ENCODE measurements around the gene ADAMTS6. TPM values are rescaled to one million over a fixed set of nuclear protein-coding genes. Genes with fewer than 3 reads are reported as not detected.

The ADAMTS6 gene
- polyA plus RNA-seq, 3 donors, result 0.01 TPM; not detected in 2

GRCh38 chr5:65338606-65339151 is 143.0 kb downstream of the ADAMTS6 start:
- Histone ChIP-seq H3K36me3 (replicated peaks in 1 of 2; ENCODE audit: control insufficient read depth in 1 of 2, insufficient read depth in 2 of 2, low read length in 2 of 2) (no peaks in the 10 kb centered on the region), H4K20me1 (ENCODE audit: insufficient read depth, low read length) (no peaks in the 10 kb centered on the region), H3K9ac (ENCODE audit: insufficient read depth, low read length, poor library complexity, severe bottlenecking) (no peak overlapping the region), H3K4me3 (replicated peaks in 1 of 3; ENCODE audit: low read depth in 2 of 3, low read length in 3 of 3) (no peak overlapping the region), H3K9me3 (replicated peaks in 1 of 2; ENCODE audit: control insufficient read depth in 1 of 2, insufficient read depth in 1 of 2, low read length in 2 of 2) (peaks cover 12 to 14% of the 10 kb centered on the region in 2 donors), H3K79me2 (ENCODE audit: insufficient read depth, low read length) (no peaks in the 10 kb centered on the region), H2AFZ (ENCODE audit: insufficient read depth, low read depth, low read length, poor library complexity, severe bottlenecking) (no peak overlapping the region), H3K27ac (ENCODE audit: low read depth in 1 of 2, low read length in 2 of 2) (no peak overlapping the region), H3K27me3 (ENCODE audit: control insufficient read depth in 2 of 2, insufficient read depth in 2 of 2, low read length in 2 of 2) (no peaks in the 10 kb centered on the region), H3K4me2 (replicated peaks; ENCODE audit: extremely low read depth, low read length, poor library complexity, severe bottlenecking) (no peak overlapping the region), H3K4me1 (ENCODE audit: control insufficient read depth in 1 of 2, insufficient read depth in 2 of 2, low read length in 2 of 2) (no peaks in the 10 kb centered on the region)
- intact Hi-C loops (cut with micrococcal nuclease), result no loop called here
- Mint-ChIP-seq H3K9me3 (peaks cover 8 to 33% (median 26%) of the 10 kb centered on the region in 7 donors), H3K27me3 (ENCODE audit: low read depth in 3 of 3) (peaks cover 0 to 2% (median 1%) of the 10 kb centered on the region in 3 donors), H3K4me3 (no peak overlapping the region), H3K36me3 (no peaks in the 10 kb centered on the region), H3K27ac (no peak overlapping the region), H3K4me1 (no peaks in the 10 kb centered on the region)
- 97% methylated on average over 3 of the region's 3 CpGs for WGBS (ENCODE audit: insufficient coverage)
- peak in 1 of 3 donors; percentile 1 for DNase-seq
- no peak for TF ChIP-seq CTCF (IDR thresholded peaks at IDR 0.05)

- no peak for DNase-seq
- Mint-ChIP-seq H3K36me3 (no peaks in the 10 kb centered on the region), H3K4me3 (no peak overlapping the region), H3K4me1 (no peaks in the 10 kb centered on the region), H3K27me3 (ENCODE audit: low read depth in 3 of 3) (peaks cover 0 to 1% (median 0%) of the 10 kb centered on the region in 3 donors), H3K27ac (no peak overlapping the region), H3K9me3 (peaks cover 0 to 7% (median 4%) of the 10 kb centered on the region in 7 donors)
- WGBS (ENCODE audit: insufficient coverage), result 85% methylated on average over 3 of the region's 4 CpGs
- Histone ChIP-seq H3K9ac (ENCODE audit: insufficient read depth, low read length, poor library complexity, severe bottlenecking) (no peak overlapping the region), H4K20me1 (ENCODE audit: insufficient read depth, low read length) (no peaks in the 10 kb centered on the region), H3K4me1 (ENCODE audit: control insufficient read depth in 1 of 2, insufficient read depth in 2 of 2, low read length in 2 of 2) (no peaks in the 10 kb centered on the region), H2AFZ (ENCODE audit: insufficient read depth, low read depth, low read length, poor library complexity, severe bottlenecking) (no peak overlapping the region), H3K27ac (ENCODE audit: low read depth in 1 of 2, low read length in 2 of 2) (no peak overlapping the region), H3K27me3 (ENCODE audit: control insufficient read depth in 2 of 2, insufficient read depth in 2 of 2, low read length in 2 of 2) (no peaks in the 10 kb centered on the region), H3K79me2 (ENCODE audit: insufficient read depth, low read length) (no peaks in the 10 kb centered on the region), H3K4me2 (replicated peaks; ENCODE audit: extremely low read depth, low read length, poor library complexity, severe bottlenecking) (no peak overlapping the region), H3K36me3 (replicated peaks in 1 of 2; ENCODE audit: control insufficient read depth in 1 of 2, insufficient read depth in 2 of 2, low read length in 2 of 2) (no peaks in the 10 kb centered on the region), H3K4me3 (replicated peaks in 1 of 3; ENCODE audit: low read depth in 2 of 3, low read length in 3 of 3) (no peak overlapping the region), H3K9me3 (replicated peaks in 1 of 2; ENCODE audit: control insufficient read depth in 1 of 2, insufficient read depth in 1 of 2, low read length in 2 of 2) (peaks cover 6 to 8% of the 10 kb centered on the region in 2 donors)
- TF ChIP-seq CTCF (IDR thresholded peaks at IDR 0.05), result no peak
- intact Hi-C loops (cut with micrococcal nuclease), result no loop called here
These were observed 147.6 kb downstream of the ADAMTS6 start for GRCh38 chr5:65334077-65334476.

Measured in CD14-positive monocyte (primary cell).